GM19035 (cell line): ENCODE results near the gene LRRC51.

Source experiments
- ATAC-seq: cut with Tn5 transposase; IDR thresholded peaks from one replicate; pipeline ENCODE4 v1.9.1; 2021; ENCODE audit not compliant: unreplicated experiment

The LRRC51 gene

GRCh38 chr11:72069787-72070251, 10.8 kb upstream of the LRRC51 start:
- ATAC-seq: no peak

- no peak for ATAC-seq
Observed at GRCh38 chr11:72070491-72070890, 10.2 kb upstream of the LRRC51 start.

GRCh38 chr11:72072348-72072747, 8.3 kb upstream of the LRRC51 start:
- no peak for ATAC-seq

- ATAC-seq: no peak
Observed at GRCh38 chr11:72075109-72075508, 5.5 kb upstream of the LRRC51 start.

- no peak for ATAC-seq
Observed at GRCh38 chr11:72075756-72076155, 4.9 kb upstream of the LRRC51 start.

GRCh38 chr11:72078477-72078876, 2.2 kb upstream of the LRRC51 start:
- ATAC-seq: no peak

- ATAC-seq: no peak
Observed at GRCh38 chr11:72079819-72080325, 778 bp upstream of the LRRC51 start.

GRCh38 chr11:72081184-72081644, 564 bp downstream of the LRRC51 start:
- no peak for ATAC-seq

GRCh38 chr11:72081821-72082453, 1.3 kb downstream of the LRRC51 start:
- no peak for ATAC-seq

GRCh38 chr11:72083414-72083813, 2.8 kb downstream of the LRRC51 start:
- ATAC-seq: no peak

GRCh38 chr11:72084076-72084475, 3.4 kb downstream of the LRRC51 start:
- no peak for ATAC-seq

- no peak for ATAC-seq
Observed at GRCh38 chr11:72084965-72085364, 4.3 kb downstream of the LRRC51 start.

- ATAC-seq: no peak
Observed at GRCh38 chr11:72085621-72086351, 5.1 kb downstream of the LRRC51 start.

- ATAC-seq: no peak
Observed at GRCh38 chr11:72088076-72088808, 7.6 kb downstream of the LRRC51 start.

GRCh38 chr11:72091292-72091691, 10.6 kb downstream of the LRRC51 start:
- no peak for ATAC-seq

GRCh38 chr11:72098741-72099140, 18.1 kb downstream of the LRRC51 start:
- no peak for ATAC-seq

GRCh38 chr11:72100009-72100408, 19.4 kb downstream of the LRRC51 start:
- no peak for ATAC-seq

- ATAC-seq: no peak
Observed at GRCh38 chr11:72100462-72100861, 19.8 kb downstream of the LRRC51 start.

GRCh38 chr11:72102162-72102561, 21.5 kb downstream of the LRRC51 start:
- ATAC-seq: no peak

- no peak for ATAC-seq
Observed at GRCh38 chr11:72102631-72102945, 21.9 kb downstream of the LRRC51 start.

GRCh38 chr11:72102946-72103753, 22.5 kb downstream of the LRRC51 start, which contains the start of gene LAMTOR1:
Gene LAMTOR1, minus strand, starts transcription at chr11:72103297. Its CDS starts 73 bp downstream, at chr11:72103224.
- ATAC-seq: peak; percentile 88
